H1 (cell line): Measurements from ENCODE around the gene TBC1D22A. TPM values are rescaled to one million over a fixed set of nuclear protein-coding genes. Genes with fewer than 3 reads are reported as not detected.
A peak's percentile ranks its signal among the peaks of the same experiment; 100 is the strongest.

ENCODE experiments used
- CTCF ChIA-PET: fragments of 300-600 bp; sonication (Branson Sonifier 250); formaldehyde crosslinking; loops from one replicate; lab custom pipeline; 2021; ENCODE audit not compliant: partially characterized antibody; lab: Charles Lee
- POLR2A ChIA-PET: fragments of 300-600 bp; sonication (Branson Sonifier 250); formaldehyde crosslinking; loops from one replicate; lab custom pipeline; 2021; ENCODE audit warnings: inconsistent platforms; ENCODE audit not compliant: partially characterized antibody; lab: Charles Lee
- DNase-seq, 2 experiments: peaks; one replicate each; pipeline versions ENCODE4 v3.0.0 to v3.0.0-alpha.2; 2010 to 2022; ENCODE audit warnings: low spot score in 2 of 2, low read depth in 1 of 2, mixed read lengths in 1 of 2
- FAIRE-seq: peaks from 2 replicates; lab custom pipeline; 2011; peaks lifted over from hg19 to GRCh38; lab: Jason Lieb, UNC
- H2AFZ ChIP-seq: 2 replicates; pipeline ENCODE4 v1.8.1; 2012; ENCODE audit warnings: low read length, inconsistent platforms
- H2AK5ac ChIP-seq: 2 replicates; pipeline ENCODE4 v1.6.1; 2013; ENCODE audit warnings: low read depth, low read length
- H2BK120ac ChIP-seq: replicated peaks from 2 replicates; pipeline ENCODE3; 2013; ENCODE audit warnings: low read depth, low read length, inconsistent platforms
- H2BK12ac ChIP-seq: 2 replicates; pipeline ENCODE4 v1.6.1; 2013; ENCODE audit warnings: low read depth, low read length
- H2BK15ac ChIP-seq: 2 replicates; pipeline ENCODE4 v1.6.1; 2013; ENCODE audit warnings: low read length
- H2BK20ac ChIP-seq: 2 replicates; pipeline ENCODE4 v1.6.1; 2013; ENCODE audit warnings: low read length
- H2BK5ac ChIP-seq: 2 replicates; pipeline ENCODE4 v1.6.1; 2013; ENCODE audit warnings: low read depth, low read length
- H3K14ac ChIP-seq: 2 replicates; pipeline ENCODE4 v1.6.1; 2013; ENCODE audit warnings: inconsistent platforms; ENCODE audit not compliant: insufficient read length
- H3K18ac ChIP-seq: 2 replicates; pipeline ENCODE4 v1.6.1; 2013; ENCODE audit warnings: low read length; ENCODE audit errors: extremely low read depth
- H3K23ac ChIP-seq: 2 replicates; pipeline ENCODE4 v1.6.1; 2013; ENCODE audit warnings: inconsistent platforms; ENCODE audit not compliant: insufficient read length
- H3K23me2 ChIP-seq: 2 replicates; pipeline ENCODE4 v1.6.1; 2013; ENCODE audit warnings: low read depth, low read length
- H3K27ac ChIP-seq: 2 replicates; pipeline ENCODE4 v1.6.1; 2011; ENCODE audit warnings: low read depth, low read length, inconsistent platforms
- H3K27me3 ChIP-seq, 4 experiments: replicated peaks in 1 of 4; 1 replicate in 1 of 4; 2 replicates in 3 of 4; pipeline versions ENCODE4 v1.6.1 to v1.8.1; 2011 to 2013; ENCODE audit warnings: low read length in 3 of 4, mild to moderate bottlenecking in 3 of 4, inconsistent platforms in 2 of 4, mixed read lengths in 2 of 4, moderate library complexity in 1 of 4; ENCODE audit not compliant: control insufficient read depth in 3 of 4, insufficient read depth in 3 of 4; ENCODE audit errors: extremely low read depth in 1 of 4
- H3K36me3 ChIP-seq, 4 experiments: 2 replicates each; pipeline versions ENCODE4 v1.6.1 to v1.8.1; 2011 to 2013; ENCODE audit warnings: mild to moderate bottlenecking in 4 of 4, low read length in 3 of 4, moderate library complexity in 2 of 4, control low read depth in 1 of 4, inconsistent platforms in 1 of 4; ENCODE audit not compliant: insufficient read depth in 4 of 4, control insufficient read depth in 2 of 4
- H3K4ac ChIP-seq: replicated peaks from 2 replicates; pipeline ENCODE3; 2013; ENCODE audit warnings: low read length, low read depth, mixed read lengths, inconsistent platforms; ENCODE audit not compliant: insufficient read length
- H3K4me1 ChIP-seq, 4 experiments: replicated peaks in 1 of 4; 1 replicate in 1 of 4; 2 replicates in 3 of 4; pipeline versions ENCODE4 v1.6.1 to v1.8.1; 2011 to 2013; ENCODE audit warnings: low read length in 3 of 4, inconsistent platforms in 2 of 4, mixed read lengths in 1 of 4; ENCODE audit not compliant: insufficient read depth in 4 of 4, control insufficient read depth in 3 of 4
- H3K4me2 ChIP-seq, 2 experiments: 2 replicates each; pipeline versions ENCODE4 v1.6.1 to v1.8.1; 2011 to 2013; ENCODE audit warnings: low read depth in 2 of 2, low read length in 2 of 2, control low read depth in 1 of 2, inconsistent platforms in 1 of 2, mild to moderate bottlenecking in 1 of 2; ENCODE audit not compliant: insufficient read depth in 1 of 2
- H3K4me3 ChIP-seq, 4 experiments: fragments of 200-600, 300-600 bp in 1 of 4; sonication (generic), shearing (Covaris generic), sonication (Bioruptor Twin) in 1 of 4; 2 replicates each; pipeline versions ENCODE4 v1.5.1 to v1.8.1; 2011 to 2016; ENCODE audit warnings: low read length in 4 of 4, low read depth in 3 of 4, control low read depth in 2 of 4, inconsistent platforms in 2 of 4, mild to moderate bottlenecking in 2 of 4, mixed read lengths in 1 of 4, moderate library complexity in 1 of 4; ENCODE audit not compliant: insufficient read depth in 2 of 4; ENCODE audit errors: extremely low read depth in 1 of 4
- H3K56ac ChIP-seq: replicated peaks from 2 replicates; pipeline ENCODE3; 2013; ENCODE audit warnings: low read depth, mild to moderate bottlenecking, mixed read lengths, low read length, inconsistent platforms; ENCODE audit not compliant: insufficient read length
- H3K79me1 ChIP-seq: 2 replicates; pipeline ENCODE4 v1.6.1; 2013; ENCODE audit warnings: low read depth, low read length, control low read depth
- H3K79me2 ChIP-seq, 2 experiments: 2 replicates each; pipeline versions ENCODE4 v1.6.1 to v1.8.1; 2012 to 2013; ENCODE audit warnings: low read length in 2 of 2, mild to moderate bottlenecking in 2 of 2, inconsistent platforms in 1 of 2; ENCODE audit not compliant: insufficient read depth in 2 of 2, control insufficient read depth in 1 of 2
- H3K9ac ChIP-seq, 4 experiments: replicated peaks in 1 of 4; 1 replicate in 1 of 4; 2 replicates in 3 of 4; pipeline versions ENCODE4 v1.6.1 to v1.8.1; 2011 to 2013; ENCODE audit warnings: low read depth in 3 of 4, low read length in 3 of 4, control low read depth in 2 of 4, mild to moderate bottlenecking in 2 of 4, moderate library complexity in 2 of 4, inconsistent platforms in 1 of 4; ENCODE audit errors: extremely low read depth in 1 of 4
- H3K9me3 ChIP-seq, 2 experiments: 2 replicates each; pipeline versions ENCODE4 v1.6.1 to v1.8.1; 2012 to 2013; ENCODE audit warnings: mild to moderate bottlenecking in 2 of 2, moderate library complexity in 2 of 2, control low read depth in 1 of 2, inconsistent platforms in 1 of 2, low read depth in 1 of 2, low read length in 1 of 2, mixed read lengths in 1 of 2; ENCODE audit not compliant: insufficient read depth in 2 of 2
- H4K20me1 ChIP-seq, 2 experiments: replicated peaks in 1 of 2; 2 replicates each; pipeline versions ENCODE3 to v1.8.1; 2011 to 2013; ENCODE audit warnings: inconsistent platforms in 2 of 2, low read length in 2 of 2, mild to moderate bottlenecking in 1 of 2; ENCODE audit not compliant: insufficient read depth in 2 of 2, control insufficient read depth in 1 of 2
- H4K5ac ChIP-seq: 2 replicates; pipeline ENCODE4 v1.6.1; 2013; ENCODE audit warnings: low read length, low read depth, mixed read lengths, inconsistent platforms; ENCODE audit not compliant: insufficient read length
- H4K8ac ChIP-seq: 2 replicates; pipeline ENCODE4 v1.8.0; 2013; ENCODE audit warnings: mild to moderate bottlenecking, moderate library complexity, low read length, inconsistent platforms; ENCODE audit not compliant: insufficient read depth; ENCODE audit errors: extremely low read depth
- H4K91ac ChIP-seq: replicated peaks from 2 replicates; pipeline ENCODE3; 2013; ENCODE audit warnings: low read length, mixed read lengths, inconsistent platforms; ENCODE audit not compliant: insufficient read length
- CTBP2 ChIP-seq: IDR thresholded peaks from 2 replicates; pipeline ENCODE4 v1.7.0; 2011; ENCODE audit warnings: borderline replicate concordance, mild to moderate bottlenecking, moderate library complexity, mixed read lengths, low read length; ENCODE audit not compliant: insufficient read depth, insufficient read length
- JUN ChIP-seq: IDR thresholded peaks from 2 replicates; pipeline ENCODE4 v1.6.1; 2011; ENCODE audit warnings: low read depth, mild to moderate bottlenecking, improper control_type of control experiment, low read length
- JUND ChIP-seq: IDR thresholded peaks from 2 replicates; pipeline ENCODE4 v1.6.1; 2011; ENCODE audit warnings: mild to moderate bottlenecking, improper control_type of control experiment, low read length
- KDM5A ChIP-seq: fragments of 200-600 bp; IDR thresholded peaks from 2 replicates; pipeline ENCODE4 v1.7.1; 2012; ENCODE audit warnings: mild to moderate bottlenecking, low read length, inconsistent platforms, mixed read lengths
- NANOG ChIP-seq: IDR thresholded peaks from 2 replicates; pipeline ENCODE4 v1.6.1; 2011; ENCODE audit warnings: low read length, low read depth, mild to moderate bottlenecking, inconsistent platforms; ENCODE audit not compliant: insufficient read depth, poor library complexity, severe bottlenecking
- PHF8 ChIP-seq: fragments of 200-600 bp; sonication (generic); conservative IDR thresholded peaks from 2 replicates; pipeline ENCODE4 v1.7.1; 2012; ENCODE audit warnings: low read depth, mild to moderate bottlenecking, inconsistent platforms, low read length, moderate library complexity
- SP2 ChIP-seq: IDR thresholded peaks from 2 replicates; pipeline ENCODE4 v1.6.1; 2012; ENCODE audit warnings: mild to moderate bottlenecking, low read length, inconsistent platforms
- SP4 ChIP-seq: IDR thresholded peaks from 2 replicates; pipeline ENCODE4 v1.6.1; 2012; ENCODE audit warnings: low read length, inconsistent platforms
- TEAD4 ChIP-seq: IDR thresholded peaks from 2 replicates; pipeline ENCODE4 v1.6.1; 2012; ENCODE audit warnings: low read depth, low read length, inconsistent platforms, mixed read lengths
- USF2 ChIP-seq: IDR thresholded peaks from 2 replicates; pipeline ENCODE4 v1.6.1; 2011; ENCODE audit warnings: low read length, improper control_type of control experiment
- YY1 ChIP-seq: IDR thresholded peaks from 2 replicates; pipeline ENCODE4 v1.6.1; 2011; ENCODE audit warnings: low read depth, mild to moderate bottlenecking, low read length
- WGBS, 2 experiments: shearing (Covaris generic) in 1 of 2; methylation state at CpG; one replicate each; pipeline versions ENCODE4 v1.1.6 to v1.1.7; 2013 to 2015; ENCODE audit warnings: low lambda C conversion rate in 2 of 2, mixed read lengths in 2 of 2, inconsistent platforms in 1 of 2, low coverage in 1 of 2, missing lambda C conversion rate in 1 of 2; ENCODE audit not compliant: insufficient replicate concordance in 2 of 2, insufficient coverage in 1 of 2, insufficient read length in 1 of 2; ENCODE audit errors: extremely low coverage in 1 of 2, missing lambda C conversion rate in 1 of 2; 5-methylcytosine and 5-hydroxymethylcytosine counted together
- polyA plus RNA-seq, 7 experiments: library from polyadenylated mRNA; depleted of rRNA in 3 of 7; stranded (reverse) in 5 of 7; unstranded in 2 of 7; fragments of >200 nt in 5 of 7; fragments of 200-250 nt in 2 of 7; gene quantifications; 1 replicate in 5 of 7; 2 replicates in 1 of 7; 4 replicates in 1 of 7; pipeline versions ENCODE4 v1.2.1 to v1.2.3, GENCODE V29; 2011 to 2013; ENCODE audit warnings: missing spikeins in 2 of 7, mixed read lengths in 2 of 7
- total RNA-seq: library from RNA; stranded (reverse); fragmentation: NEBNext Ultra II Directional; extraction: Animal tissue kit (Norgen Biotek cat#: 25700); gene quantifications from 2 replicates; pipeline ENCODE4 v1.2.1, GENCODE V29; 2021

TBC1D22A gene
- total and polyA plus RNA-seq, 2 of the 8 experiments (the other 6 are each of a cell fraction or from before 2014, with no cell fraction given) = 11.9 to 18.4 TPM

- 80% methylated on average over 12 of the region's 14 CpGs; no CpG with 5 or more reads in 1 of the 2 experiments for WGBS, 2 experiments
- FAIRE-seq = no peak
- H3K79me2 ChIP-seq = no peaks in the 10 kb centered on the region
- no peak overlapping the region for H3K23ac ChIP-seq
- no peak overlapping the region for H3K27ac ChIP-seq
- no peak overlapping the region for H3K4ac ChIP-seq
- H3K23me2 ChIP-seq = no peaks in the 10 kb centered on the region
- H2AFZ ChIP-seq = no peak overlapping the region; the same call in 1 of the 2 replicates
- H4K20me1 ChIP-seq = no peaks in the 10 kb centered on the region
- no peaks in the 10 kb centered on the region for H3K36me3 ChIP-seq
- no peak overlapping the region for H2BK120ac ChIP-seq
- CTCF ChIA-PET = interaction anchor here (0.7 to 2.9 kb wide), 6 partner anchors 9 to 54 kb away, joined by 3 to 15 read pairs (median 4); no protein-coding TSS in a partner anchor
- H2BK15ac ChIP-seq = no peak overlapping the region
- no peak overlapping the region for H2BK12ac ChIP-seq
- H3K4me2 ChIP-seq = no peak overlapping the region
- no peak overlapping the region for H3K14ac ChIP-seq
- H4K8ac ChIP-seq = peak overlapping the region; percentile 85
- H2AK5ac ChIP-seq = no peak overlapping the region
- H2BK20ac ChIP-seq = no peak overlapping the region
- no peak overlapping the region for H3K4me3 ChIP-seq
- no peak overlapping the region for H4K5ac ChIP-seq
- H4K91ac ChIP-seq = no peak overlapping the region
- H3K56ac ChIP-seq = no peak overlapping the region
- no peak overlapping the region for H3K18ac ChIP-seq
- H3K27me3 ChIP-seq = peaks cover 0 to 4% (median 2%) of the 10 kb centered on the region in 4 experiments; a peak in 5 of 7 replicates
- H2BK5ac ChIP-seq = no peak overlapping the region
- H3K9ac ChIP-seq = no peak overlapping the region
- DNase-seq = no peak
- H3K79me1 ChIP-seq = no peaks in the 10 kb centered on the region
- H3K9me3 ChIP-seq = peaks cover 2 to 5% of the 10 kb centered on the region in 2 experiments; a peak in 2 of 4 replicates
- no peaks in the 10 kb centered on the region for H3K4me1 ChIP-seq
- POLR2A ChIA-PET = interaction anchor here (1.2 to 4.4 kb wide), 2 partner anchors 9 to 12 kb away, joined by 3 to 25 read pairs; partner anchors contain the start of gene TBC1D22A
- TF ChIP-seq CTBP2 (no peak), TEAD4 (no peak), NANOG (no peak), KDM5A (no peak), JUND (no peak), PHF8 (no peak), USF2 (no peak), SP4 (no peak), YY1 (no peak), JUN (no peak), SP2 (no peak)
Measured at GRCh38 chr22:46749682-46750529, 12.5 kb upstream of the TBC1D22A start.
